Bronchial epithelial cell (primary cell): ENCODE measurements around the gene RBPMS2. TPM values are rescaled to one million over a fixed set of nuclear protein-coding genes. Genes with fewer than 3 reads are reported as not detected.
A peak's percentile ranks its signal among the peaks of the same experiment; 100 is the strongest.

ENCODE experiments used
- DNase-seq: peaks from one replicate; pipeline ENCODE4 v3.0.0-alpha.2; 2010; ENCODE audit warnings: low read depth
- FAIRE-seq: peaks from 2 replicates; lab custom pipeline; 2011; peaks lifted over from hg19 to GRCh38; lab: Jason Lieb, UNC
- H3K27me3 ChIP-seq: 2 replicates; pipeline ENCODE4 v1.5.1; 2011; ENCODE audit warnings: low read length; ENCODE audit not compliant: control insufficient read depth, insufficient read depth
- H3K36me3 ChIP-seq: 2 replicates; pipeline ENCODE4 v1.5.1; 2011; ENCODE audit warnings: low read length; ENCODE audit not compliant: control insufficient read depth, insufficient read depth
- H3K4me3 ChIP-seq: 2 replicates; pipeline ENCODE4 v1.5.1; 2011; ENCODE audit warnings: mild to moderate bottlenecking, low read depth, low read length, control low read depth
- total RNA-seq: library from RNA; depleted of rRNA; stranded (reverse); fragments of >200 nt; gene quantifications from 2 replicates; pipeline ENCODE4 v1.2.1, GENCODE V29; 2014
- TF ChIP-seq, protein P1 (sequence below): IDR thresholded peaks from 2 replicates; pipeline ENCODE4 v1.5.1; 2011; ENCODE audit warnings: mild to moderate bottlenecking, moderate library complexity, low read length, control low read depth, inconsistent platforms; ENCODE audit not compliant: insufficient read depth, severe bottlenecking

The RBPMS2 gene
- total RNA-seq, 1 donor from 2014 or later, result not detected

DNA sequence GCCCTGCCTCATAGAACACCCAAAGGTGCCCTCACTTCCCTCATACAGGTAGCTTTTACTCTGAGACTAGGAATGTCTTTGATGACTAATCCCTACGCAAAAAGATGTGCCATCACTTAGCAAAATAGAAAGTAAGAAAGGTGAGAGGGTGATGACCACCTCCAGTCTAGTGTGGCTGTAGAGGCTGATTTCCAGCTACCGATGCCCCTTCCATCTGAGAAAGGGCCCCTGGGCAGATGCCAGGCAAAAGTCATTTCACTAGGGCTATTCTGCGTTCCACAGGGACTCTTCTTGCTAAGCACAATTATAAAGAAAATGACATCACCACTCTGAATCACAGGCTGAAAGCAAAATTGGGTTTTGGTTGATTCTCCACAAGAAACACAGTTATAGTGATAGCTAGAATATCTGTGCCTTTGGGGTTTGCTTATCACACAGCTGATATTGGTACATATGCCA lies 77.4 kb downstream of the RBPMS2 start:
- peak; percentile 73 for DNase-seq
- TF ChIP-seq, protein P1, sequence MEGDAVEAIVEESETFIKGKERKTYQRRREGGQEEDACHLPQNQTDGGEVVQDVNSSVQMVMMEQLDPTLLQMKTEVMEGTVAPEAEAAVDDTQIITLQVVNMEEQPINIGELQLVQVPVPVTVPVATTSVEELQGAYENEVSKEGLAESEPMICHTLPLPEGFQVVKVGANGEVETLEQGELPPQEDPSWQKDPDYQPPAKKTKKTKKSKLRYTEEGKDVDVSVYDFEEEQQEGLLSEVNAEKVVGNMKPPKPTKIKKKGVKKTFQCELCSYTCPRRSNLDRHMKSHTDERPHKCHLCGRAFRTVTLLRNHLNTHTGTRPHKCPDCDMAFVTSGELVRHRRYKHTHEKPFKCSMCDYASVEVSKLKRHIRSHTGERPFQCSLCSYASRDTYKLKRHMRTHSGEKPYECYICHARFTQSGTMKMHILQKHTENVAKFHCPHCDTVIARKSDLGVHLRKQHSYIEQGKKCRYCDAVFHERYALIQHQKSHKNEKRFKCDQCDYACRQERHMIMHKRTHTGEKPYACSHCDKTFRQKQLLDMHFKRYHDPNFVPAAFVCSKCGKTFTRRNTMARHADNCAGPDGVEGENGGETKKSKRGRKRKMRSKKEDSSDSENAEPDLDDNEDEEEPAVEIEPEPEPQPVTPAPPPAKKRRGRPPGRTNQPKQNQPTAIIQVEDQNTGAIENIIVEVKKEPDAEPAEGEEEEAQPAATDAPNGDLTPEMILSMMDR, result no peak
- FAIRE-seq, result no peak
- H3K36me3 ChIP-seq, result no peaks in the 10 kb centered on the region
- no peak overlapping the region for H3K4me3 ChIP-seq
- no peaks in the 10 kb centered on the region for H3K27me3 ChIP-seq

- DNase-seq, result no peak
Measured at GRCh38 chr15:64696481-64696880, 78.9 kb downstream of the RBPMS2 start.

GRCh38 chr15:64695561-64695992 lies 79.8 kb downstream of the RBPMS2 start:
- DNase-seq, result no peak
- no peak for FAIRE-seq
- H3K36me3 ChIP-seq, result peaks cover 2% of the 10 kb centered on the region
- TF ChIP-seq, protein P1, result no peak
- no peak overlapping the region for H3K4me3 ChIP-seq
- H3K27me3 ChIP-seq, result no peaks in the 10 kb centered on the region

More at GRCh38 chr15:64696481-64696880, 78.9 kb downstream of the RBPMS2 start:
- FAIRE-seq, result no peak
- H3K4me3 ChIP-seq, result no peak overlapping the region
- H3K27me3 ChIP-seq, result no peaks in the 10 kb centered on the region
- TF ChIP-seq, protein P1, result no peak
- H3K36me3 ChIP-seq, result peaks cover 2% of the 10 kb centered on the region

DNA sequence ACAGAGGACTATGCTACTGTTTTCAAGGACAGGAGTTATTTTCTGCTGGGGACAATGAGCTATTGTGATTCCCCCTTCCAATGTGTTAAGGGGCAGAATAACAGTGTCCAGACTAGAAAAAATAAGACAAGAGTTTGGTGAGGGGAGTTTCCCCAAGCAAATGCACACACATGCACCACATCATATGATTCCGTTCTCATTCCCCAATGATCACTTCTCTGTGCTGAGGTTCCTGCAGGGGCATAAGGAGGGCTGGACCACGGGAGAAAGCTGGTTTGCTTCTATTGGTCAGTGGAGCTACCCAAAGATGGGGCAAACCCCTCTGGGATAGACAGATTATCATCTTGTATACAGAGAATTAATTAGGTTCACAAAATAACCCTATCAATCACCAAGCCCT lies 80.6 kb downstream of the RBPMS2 start:
- Histone ChIP-seq H3K4me3 (no peak overlapping the region), H3K27me3 (no peaks in the 10 kb centered on the region), H3K36me3 (peaks cover 6% of the 10 kb centered on the region)
- TF ChIP-seq, protein P1, result no peak
- no peak for DNase-seq
- no peak for FAIRE-seq

- no peaks in the 10 kb centered on the region for H3K27me3 ChIP-seq
- TF ChIP-seq, protein P1, result no peak
- H3K4me3 ChIP-seq, result no peak overlapping the region
- DNase-seq (peak; percentile 52), FAIRE-seq (no peak)
- H3K36me3 ChIP-seq, result peaks cover 12% of the 10 kb centered on the region
Measured at GRCh38 chr15:64693134-64693533, 82.3 kb downstream of the RBPMS2 start.
